Mesenchymal stem cell (in vitro differentiated cells and primary cell): ENCODE measurements around the gene IFNGR2.

Experiments
- DNase-seq: peaks from one replicate; pipeline ENCODE4 v3.0.0-alpha.2; 2013
- H2AFZ ChIP-seq: one replicate; pipeline ENCODE4 v1.6.1; 2013; ENCODE audit warnings: low read depth, mild to moderate bottlenecking, control low read depth, inconsistent platforms, low read length, moderate library complexity
- H2AK5ac ChIP-seq: 2 replicates; pipeline ENCODE4 v1.6.1; 2013; ENCODE audit warnings: low read length, moderate library complexity, mild to moderate bottlenecking, inconsistent platforms; ENCODE audit not compliant: severe bottlenecking
- H2BK120ac ChIP-seq: one replicate; pipeline ENCODE4 v1.6.1; 2013; ENCODE audit warnings: low read depth, mild to moderate bottlenecking, inconsistent platforms, low read length, moderate library complexity
- H2BK12ac ChIP-seq, 2 experiments: one replicate each; pipeline ENCODE4 v1.6.1; 2013; ENCODE audit warnings: inconsistent platforms in 2 of 2, low read length in 2 of 2, mild to moderate bottlenecking in 2 of 2, moderate library complexity in 2 of 2, control low read depth in 1 of 2
- H2BK15ac ChIP-seq: one replicate; pipeline ENCODE4 v1.6.1; 2013; ENCODE audit warnings: mild to moderate bottlenecking, low read depth, inconsistent platforms; ENCODE audit not compliant: poor library complexity, severe bottlenecking
- H2BK5ac ChIP-seq: 2 replicates; pipeline ENCODE4 v1.6.1; 2013; ENCODE audit warnings: low read depth, mild to moderate bottlenecking, low read length, control low read depth, inconsistent platforms; ENCODE audit not compliant: poor library complexity, severe bottlenecking
- H3K14ac ChIP-seq, 2 experiments: one replicate each; pipeline ENCODE4 v1.6.1; 2013; ENCODE audit warnings: inconsistent platforms in 2 of 2, low read length in 2 of 2, control low read depth in 1 of 2, mild to moderate bottlenecking in 1 of 2, moderate library complexity in 1 of 2
- H3K18ac ChIP-seq, 2 experiments: one replicate each; pipeline ENCODE4 v1.6.1; 2013; ENCODE audit warnings: inconsistent platforms in 2 of 2, low read length in 2 of 2, control low read depth in 1 of 2, low read depth in 1 of 2, mild to moderate bottlenecking in 1 of 2
- H3K23ac ChIP-seq, 2 experiments: one replicate each; pipeline ENCODE4 v1.6.1; 2013; ENCODE audit warnings: inconsistent platforms in 2 of 2, low read length in 2 of 2, mild to moderate bottlenecking in 2 of 2, moderate library complexity in 2 of 2, control low read depth in 1 of 2
- H3K27ac ChIP-seq: 2 replicates; pipeline ENCODE4 v1.5.1; 2013; ENCODE audit warnings: mild to moderate bottlenecking, moderate library complexity, low read length, control low read depth, inconsistent platforms; ENCODE audit not compliant: poor library complexity, severe bottlenecking
- H3K27me3 ChIP-seq, 2 experiments: 2 replicates each; pipeline versions ENCODE4 v1.6.1 to v1.7.0; 2013; ENCODE audit warnings: low read length in 2 of 2, mild to moderate bottlenecking in 2 of 2, moderate library complexity in 2 of 2, control low read depth in 1 of 2, inconsistent platforms in 1 of 2; ENCODE audit not compliant: control insufficient read depth in 1 of 2, insufficient read depth in 1 of 2
- H3K36me3 ChIP-seq, 2 experiments: 2 replicates each; pipeline versions ENCODE4 v1.6.1 to v1.7.0; 2013; ENCODE audit warnings: low read length in 2 of 2, control low read depth in 1 of 2, inconsistent platforms in 1 of 2, low read depth in 1 of 2, mild to moderate bottlenecking in 1 of 2; ENCODE audit not compliant: insufficient read depth in 2 of 2, control insufficient read depth in 1 of 2
- H3K4ac ChIP-seq, 2 experiments: one replicate each; pipeline ENCODE4 v1.6.1; 2013; ENCODE audit warnings: inconsistent platforms in 2 of 2, low read length in 2 of 2, mild to moderate bottlenecking in 2 of 2, moderate library complexity in 2 of 2, control low read depth in 1 of 2, low read depth in 1 of 2
- H3K4me1 ChIP-seq: 2 replicates; pipeline ENCODE4 v1.6.1; 2013; ENCODE audit warnings: low read depth, low read length, control low read depth; ENCODE audit not compliant: control insufficient read depth, insufficient read depth
- H3K4me2 ChIP-seq: 2 replicates; pipeline ENCODE4 v1.6.1; 2013; ENCODE audit warnings: low read length, mild to moderate bottlenecking, inconsistent platforms; ENCODE audit not compliant: poor library complexity, severe bottlenecking
- H3K4me3 ChIP-seq, 2 experiments: 2 replicates each; pipeline versions ENCODE4 v1.5.1 to v1.7.0; 2013; ENCODE audit warnings: low read length in 2 of 2, mild to moderate bottlenecking in 2 of 2, control low read depth in 1 of 2, low read depth in 1 of 2; ENCODE audit not compliant: insufficient read depth in 1 of 2
- H3K79me1 ChIP-seq: replicated peaks from 2 replicates; pipeline ENCODE4 v1.6.1; 2013; ENCODE audit warnings: mild to moderate bottlenecking, control low read depth, low read length, inconsistent platforms; ENCODE audit not compliant: poor library complexity, severe bottlenecking
- H3K9ac ChIP-seq: 2 replicates; pipeline ENCODE4 v1.7.0; 2013; ENCODE audit warnings: mild to moderate bottlenecking, low read length, moderate library complexity
- H3K9me3 ChIP-seq: 2 replicates; pipeline ENCODE4 v1.7.0; 2013; ENCODE audit warnings: mild to moderate bottlenecking, low read length; ENCODE audit not compliant: control insufficient read depth
- H4K8ac ChIP-seq: one replicate; pipeline ENCODE4 v1.6.1; 2013; ENCODE audit warnings: inconsistent platforms, mild to moderate bottlenecking, low read length, moderate library complexity
- H4K91ac ChIP-seq: one replicate; pipeline ENCODE4 v1.6.1; 2013; ENCODE audit warnings: mild to moderate bottlenecking, low read length, inconsistent platforms
- WGBS: methylation state at CpG from one replicate; pipeline ENCODE4 v1.1.7; 2013; ENCODE audit warnings: mixed read lengths; 5-methylcytosine and 5-hydroxymethylcytosine counted together

The IFNGR2 gene

GRCh38 chr21:33473344-33473743 lies 70.1 kb downstream of the IFNGR2 start:
- no peak overlapping the region for H3K23ac ChIP-seq
- no peak overlapping the region for H3K27ac ChIP-seq
- H3K14ac ChIP-seq: no peak overlapping the region
- no peak overlapping the region for H3K4ac ChIP-seq
- H2AFZ ChIP-seq: no peak overlapping the region
- WGBS: 97% methylated on average over 2 of the region's 3 CpGs
- H3K4me1 ChIP-seq: peaks cover 1% of the 10 kb centered on the region
- H3K18ac ChIP-seq: no peak overlapping the region
- H3K9me3 ChIP-seq: no peaks in the 10 kb centered on the region
- H2BK5ac ChIP-seq: no peak overlapping the region
- H3K4me2 ChIP-seq: no peak overlapping the region
- no peaks in the 10 kb centered on the region for H3K36me3 ChIP-seq
- no peak overlapping the region for H2AK5ac ChIP-seq
- H3K27me3 ChIP-seq: no peaks in the 10 kb centered on the region
- no peak overlapping the region for H4K91ac ChIP-seq
- H3K79me1 ChIP-seq: peaks cover 26% of the 10 kb centered on the region
- H3K9ac ChIP-seq: no peak overlapping the region
- no peak overlapping the region for H4K8ac ChIP-seq
- H2BK12ac ChIP-seq: no peak overlapping the region
- H2BK15ac ChIP-seq: no peak overlapping the region
- H3K4me3 ChIP-seq: no peak overlapping the region
- H2BK120ac ChIP-seq: no peak overlapping the region
- DNase-seq: no peak

- peaks cover 8% of the 10 kb centered on the region for H3K4me1 ChIP-seq
- H3K27me3 ChIP-seq: no peaks in the 10 kb centered on the region
- peaks cover 15% of the 10 kb centered on the region for H3K79me1 ChIP-seq
- H3K4me2 ChIP-seq: no peak overlapping the region
- H3K36me3 ChIP-seq: no peaks in the 10 kb centered on the region
- H2AFZ ChIP-seq: no peak overlapping the region
- H3K9ac ChIP-seq: no peak overlapping the region
- DNase-seq: no peak
- H2AK5ac ChIP-seq: no peak overlapping the region
- H3K23ac ChIP-seq: no peak overlapping the region
- H4K91ac ChIP-seq: no peak overlapping the region
- H3K27ac ChIP-seq: no peak overlapping the region
- H2BK5ac ChIP-seq: no peak overlapping the region
- H2BK15ac ChIP-seq: no peak overlapping the region
- no peaks in the 10 kb centered on the region for H3K9me3 ChIP-seq
- H2BK120ac ChIP-seq: no peak overlapping the region
- H3K4ac ChIP-seq: no peak overlapping the region
- H4K8ac ChIP-seq: no peak overlapping the region
- H3K18ac ChIP-seq: no peak overlapping the region
- H3K14ac ChIP-seq: no peak overlapping the region
- H3K4me3 ChIP-seq: no peak overlapping the region
- WGBS: 95% methylated on average over 5 of the region's 7 CpGs
- H2BK12ac ChIP-seq: no peak overlapping the region
These were observed 73.9 kb downstream of the IFNGR2 start for GRCh38 chr21:33477066-33477465.

DNA sequence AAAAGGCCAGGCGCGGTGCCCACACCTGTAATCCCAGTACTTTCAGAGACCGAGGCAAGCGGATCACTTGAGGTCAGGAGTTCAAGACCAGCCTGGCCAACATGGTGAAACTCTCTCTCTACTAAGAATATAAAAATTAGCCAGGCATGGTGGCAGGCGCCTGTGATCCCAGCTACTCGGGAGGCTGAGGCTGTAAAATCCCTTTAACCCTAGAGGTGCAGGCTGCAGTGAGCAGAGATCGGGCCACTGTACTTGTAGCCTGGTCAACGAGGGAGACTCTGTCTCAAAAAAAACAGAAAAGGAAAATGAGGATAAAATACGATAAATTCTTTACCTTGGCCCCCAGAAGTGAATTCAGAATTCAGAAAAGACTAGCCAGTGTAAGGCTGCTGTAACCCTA lies 75.0 kb downstream of the IFNGR2 start:
- H3K23ac ChIP-seq: no peak overlapping the region
- no peak overlapping the region for H4K8ac ChIP-seq
- no peak overlapping the region for H2BK15ac ChIP-seq
- DNase-seq: peak; percentile 19
- WGBS: 72% methylated on average over 9 of the region's 9 CpGs
- H3K4me2 ChIP-seq: peak overlapping the region; percentile 86
- no peak overlapping the region for H3K18ac ChIP-seq
- no peak overlapping the region for H4K91ac ChIP-seq
- no peaks in the 10 kb centered on the region for H3K9me3 ChIP-seq
- no peak overlapping the region for H2BK12ac ChIP-seq
- H3K4me3 ChIP-seq: peak overlapping the region in 1 of 2 experiments; percentile 98
- no peaks in the 10 kb centered on the region for H3K36me3 ChIP-seq
- H2BK5ac ChIP-seq: no peak overlapping the region
- no peak overlapping the region for H2BK120ac ChIP-seq
- H3K27me3 ChIP-seq: no peaks in the 10 kb centered on the region
- no peak overlapping the region for H3K4ac ChIP-seq
- H3K79me1 ChIP-seq: peaks cover 12% of the 10 kb centered on the region
- H2AK5ac ChIP-seq: no peak overlapping the region
- no peak overlapping the region for H2AFZ ChIP-seq
- no peak overlapping the region for H3K27ac ChIP-seq
- peaks cover 8% of the 10 kb centered on the region for H3K4me1 ChIP-seq
- H3K9ac ChIP-seq: peak overlapping the region; percentile 99
- no peak overlapping the region for H3K14ac ChIP-seq

- Histone ChIP-seq H4K91ac (peak overlapping the region; percentile 79), H2AFZ (peak overlapping the region; percentile 85), H3K27me3 (no peaks in the 10 kb centered on the region), H2AK5ac (no peak overlapping the region), H2BK15ac (peak overlapping the region; percentile 97), H2BK5ac (peak overlapping the region; percentile 68), H3K4me2 (peak overlapping the region; percentile 86), H3K4ac (peak overlapping the region; percentile 88 to 97), H3K9me3 (no peaks in the 10 kb centered on the region), H3K14ac (peak overlapping the region in 1 of 2 experiments; percentile 100), H3K36me3 (no peaks in the 10 kb centered on the region), H3K27ac (peak overlapping the region; percentile 49), H3K9ac (peak overlapping the region; percentile 99), H3K79me1 (peaks cover 9% of the 10 kb centered on the region), H3K23ac (peak overlapping the region in 1 of 2 experiments; percentile 100), H3K4me1 (peaks cover 8% of the 10 kb centered on the region), H4K8ac (peak overlapping the region; percentile 87), H2BK120ac (no peak overlapping the region), H3K18ac (peak overlapping the region; percentile 95 to 98), H2BK12ac (peak overlapping the region in 1 of 2 experiments; percentile 63), H3K4me3 (peak overlapping the region; percentile 98 to 99)
- peak; percentile 55 for DNase-seq
- under 1% methylated on average over 65 of the region's 68 CpGs for WGBS
These were observed 75.9 kb downstream of the IFNGR2 start for GRCh38 chr21:33478935-33479678.
